Tibial nerve (tissue), 4 donors: ENCODE measurements around the gene SLC4A7. TPM values are rescaled to one million over a fixed set of nuclear protein-coding genes. Genes with fewer than 3 reads are reported as not detected.
A peak's percentile ranks its signal among the peaks of the same experiment; 100 is the strongest.

Experiments used
- DNase-seq, 2 donors: peaks; one replicate each; pipeline ENCODE4 v3.0.0-alpha.2; 2019; ENCODE audit warnings: low spot score in 2 of 2
- H3K27ac ChIP-seq, 4 donors: fragments of 200-600 bp; sonication (generic) in 3 of 4; one replicate each; pipeline ENCODE4 v1.5.1; 2017 to 2019; ENCODE audit warnings: mild to moderate bottlenecking in 1 of 4
- H3K27me3 ChIP-seq, 2 donors: fragments of 200-600 bp; sonication (generic) in 1 of 2; one replicate each; pipeline versions ENCODE4 v1.5.1 to v1.6.0; 2017 to 2019
- H3K36me3 ChIP-seq, 3 donors: fragments of 200-600 bp; sonication (generic); one replicate each; pipeline ENCODE4 v1.5.1; 2018 to 2019
- H3K4me1 ChIP-seq, 4 donors: fragments of 200-600 bp; sonication (generic) in 3 of 4; one replicate each; pipeline ENCODE4 v1.5.1; 2017 to 2019
- H3K4me3 ChIP-seq, 4 donors: fragments of 200-600 bp; sonication (generic) in 3 of 4; one replicate each; pipeline ENCODE4 v1.5.1; 2017 to 2019; ENCODE audit warnings: mild to moderate bottlenecking in 1 of 4, moderate library complexity in 1 of 4
- H3K9me3 ChIP-seq, 4 donors: fragments of 200-600 bp; sonication (generic) in 3 of 4; one replicate each; pipeline ENCODE4 v1.5.1; 2017 to 2019
- CTCF ChIP-seq, 5 experiments: fragments of 200-600 bp in 3 of 5; fragments of 450-650 bp in 2 of 5; sonication (generic) in 3 of 5; IDR thresholded peaks; one replicate each; pipeline ENCODE4 v1.5.1; 2016 to 2019; ENCODE audit warnings: antibody characterized with exemption in 5 of 5, mild to moderate bottlenecking in 3 of 5, moderate library complexity in 2 of 5
- EP300 ChIP-seq, 2 donors: sonication (generic); formaldehyde crosslinking; IDR thresholded peaks; one replicate each; pipeline ENCODE4 v1.6.1; 2017; ENCODE audit warnings: antibody characterized with exemption in 2 of 2, mild to moderate bottlenecking in 1 of 2
- POLR2A ChIP-seq, 2 donors: fragments of 450-650 bp; IDR thresholded peaks; one replicate each; pipeline ENCODE4 v1.6.1; 2017; ENCODE audit warnings: antibody characterized with exemption in 2 of 2, mild to moderate bottlenecking in 2 of 2, moderate library complexity in 2 of 2
- WGBS, 2 donors: methylation state at CpG; one replicate each; pipeline ENCODE4 v1.1.5; 2018; 5-methylcytosine and 5-hydroxymethylcytosine counted together
- small RNA-seq: library from RNA; depleted of rRNA; stranded (forward); fragments of <200 nt; gene quantifications from one replicate; pipeline ENCODE3, GENCODE V24; 2016
- total RNA-seq, 4 donors: library from RNA; depleted of rRNA; stranded (reverse); fragments of >200 nt; gene quantifications; one replicate each; pipeline ENCODE4 v1.1.0, GENCODE V29; 2016

The SLC4A7 gene
- total RNA-seq, 4 donors from 2014 or later = 29.9 to 44.7 (median 40.3) TPM

GRCh38 chr3:27326202-27326601 lies 158.0 kb downstream of the SLC4A7 start:
- WGBS, 2 donors = 77 to 82% methylated on average over 1 of the region's 1 CpG
- peaks cover 0 to 3% (median 0%) of the 10 kb centered on the region in 4 donors for H3K9me3 ChIP-seq
- H3K4me3 ChIP-seq = no peak overlapping the region
- H3K4me1 ChIP-seq = peaks cover 0 to 18% (median 6%) of the 10 kb centered on the region in 4 donors
- H3K36me3 ChIP-seq = no peaks in the 10 kb centered on the region
- H3K27ac ChIP-seq = peak overlapping the region in 1 of 4 donors; percentile 56
- DNase-seq = no peak
- no peaks in the 10 kb centered on the region for H3K27me3 ChIP-seq
- TF ChIP-seq CTCF (IDR thresholded peaks at IDR 0.05) = no peak
- no peak for TF ChIP-seq EP300 (IDR thresholded peaks at IDR 0.05)
- no peak for TF ChIP-seq POLR2A (IDR thresholded peaks at IDR 0.05)

- 90 to 100% methylated on average over 1 of the region's 1 CpG for whole genome bisulfite sequencing, 2 donors
- H3K4me1 ChIP-seq = peaks cover 0 to 18% (median 6%) of the 10 kb centered on the region in 4 donors
- no peak overlapping the region for H3K27ac ChIP-seq
- H3K36me3 ChIP-seq = no peaks in the 10 kb centered on the region
- no peak overlapping the region for H3K4me3 ChIP-seq
- H3K27me3 ChIP-seq = no peaks in the 10 kb centered on the region
- TF ChIP-seq EP300 (IDR thresholded peaks at IDR 0.05) = no peak
- TF ChIP-seq POLR2A (IDR thresholded peaks at IDR 0.05) = no peak
- TF ChIP-seq CTCF (IDR thresholded peaks at IDR 0.05) = no peak
- DNase-seq = no peak
- peaks cover 0 to 3% (median 0%) of the 10 kb centered on the region in 4 donors for H3K9me3 ChIP-seq
These were observed 158.8 kb downstream of the SLC4A7 start for GRCh38 chr3:27325419-27325818.

DNA sequence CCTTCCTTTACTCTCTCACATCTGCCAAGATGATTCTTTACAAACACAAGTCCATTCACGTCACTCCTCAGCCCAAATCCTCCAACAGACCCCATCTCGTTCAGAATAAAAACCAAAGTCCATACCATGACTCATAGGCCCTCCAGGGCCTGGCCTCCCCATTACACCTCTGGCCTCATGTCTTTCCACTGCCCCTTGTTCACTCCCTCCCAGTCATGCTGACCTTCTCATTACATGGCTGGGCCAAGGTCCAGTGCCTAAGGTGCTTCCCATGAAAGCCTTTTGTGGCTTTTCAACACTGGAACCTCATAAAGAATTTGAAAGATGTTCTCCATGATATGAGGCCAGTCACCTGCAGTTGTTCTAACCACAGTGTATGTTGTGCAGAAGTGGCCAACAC lies 159.5 kb downstream of the SLC4A7 start:
- Histone ChIP-seq H3K27ac (no peak overlapping the region), H3K36me3 (no peaks in the 10 kb centered on the region), H3K4me3 (no peak overlapping the region), H3K27me3 (no peaks in the 10 kb centered on the region), H3K9me3 (peaks cover 0 to 3% (median 0%) of the 10 kb centered on the region in 4 donors), H3K4me1 (peaks cover 0 to 18% (median 6%) of the 10 kb centered on the region in 4 donors)
- WGBS, 2 donors = 59 to 64% methylated on average over 2 of the region's 2 CpGs
- DNase-seq = no peak
- TF ChIP-seq EP300 (IDR thresholded peaks at IDR 0.05) (no peak), POLR2A (IDR thresholded peaks at IDR 0.05) (no peak), CTCF (IDR thresholded peaks at IDR 0.05) (no peak)

GRCh38 chr3:27323087-27323570 lies 161.1 kb downstream of the SLC4A7 start:
- WGBS, 2 donors = 70 to 79% methylated on average over 3 of the region's 3 CpGs
- no peaks in the 10 kb centered on the region for H3K9me3 ChIP-seq
- peaks cover 0 to 18% (median 6%) of the 10 kb centered on the region in 4 donors for H3K4me1 ChIP-seq
- no peak overlapping the region for H3K4me3 ChIP-seq
- no peaks in the 10 kb centered on the region for H3K36me3 ChIP-seq
- TF ChIP-seq CTCF (IDR thresholded peaks at IDR 0.05) (no peak), EP300 (IDR thresholded peaks at IDR 0.05) (no peak), POLR2A (IDR thresholded peaks at IDR 0.05) (no peak)
- no peak overlapping the region for H3K27ac ChIP-seq
- H3K27me3 ChIP-seq = no peaks in the 10 kb centered on the region
- DNase-seq = no peak

Small RNA genes within 50 kb of the gene (small RNA-seq; reads per million reads assigned to genes)
- gene AC137675.1 (not detected), gene RNU1-96P (not detected)

Other genes starting within 250 kb of the SLC4A7 start
- 1 to 10 TPM in 3 of 4 donors, under 1 TPM in 1; 0.20 to 2.4 (median 1.7) TPM for gene NEK10, start 115.0 kb downstream of the SLC4A7 start, total RNA-seq
- 1 to 10 TPM in 1 of 4 donors, under 1 TPM in 3; 0.22 to 1.7 (median 0.69) TPM for gene EOMES, start 237.9 kb upstream of the SLC4A7 start, total RNA-seq